Stimulated activated CD8-positive, alpha-beta memory T cell treated with anti-CD3 and anti-CD28 coated beads, Interleukin-12 subunit alpha, Interleukin-12 subunit beta, amount 100 ng/mL, for 1 hour (primary cell): Measurements from ENCODE around the gene CARM1.
"Not testable (repeated sequence)": the region's sequence is repeated elsewhere in the genome, so short reads cannot be mapped to it uniquely, and the experiment has no call there.

Source experiments
- DNase-seq: peaks from one replicate; pipeline ENCODE4 v3.0.0-alpha.2; 2020; ENCODE audit warnings: low read depth

CARM1 gene

DNA sequence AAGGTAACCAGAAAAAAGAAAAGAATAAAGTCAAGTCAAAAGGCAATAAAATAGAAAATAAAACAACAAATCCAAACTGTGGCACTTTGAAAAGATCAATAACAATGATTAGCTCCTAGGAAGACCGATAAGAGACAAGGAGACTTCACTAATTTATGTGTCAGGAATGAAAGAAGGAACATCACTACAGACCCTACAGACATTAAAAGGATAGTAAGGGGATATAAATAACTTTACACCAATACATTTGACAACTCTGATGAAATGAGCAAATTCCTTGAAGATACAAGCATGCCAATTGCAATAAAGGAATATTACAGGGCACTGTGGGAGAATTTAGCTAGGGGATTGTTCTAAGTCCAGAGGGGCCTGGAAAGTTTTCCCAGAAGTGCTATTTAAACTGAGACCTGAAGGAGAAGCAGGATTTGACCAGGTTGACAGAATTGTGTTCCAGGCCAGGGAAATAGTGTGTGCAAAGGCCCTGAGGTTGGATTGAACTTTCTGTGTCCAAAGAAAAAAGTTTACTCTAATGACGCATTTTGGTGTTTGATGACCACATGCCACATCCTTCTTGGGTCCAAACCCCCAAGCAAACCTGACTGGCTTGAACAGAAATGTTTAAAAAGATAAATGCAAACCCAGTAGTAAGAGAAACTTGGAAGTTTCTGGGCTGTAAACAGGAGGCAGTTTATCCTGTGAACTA lies 24.7 kb upstream of the CARM1 start:
- DNase-seq: no peak

GRCh38 chr19:10848230-10848856 lies 23.0 kb upstream of the CARM1 start, which contains the start of gene C19orf38:
TSS of gene C19orf38 (plus strand) at chr19:10848415. CDS start at chr19:10848509, 94 bp downstream.
- DNase-seq: no peak

GRCh38 chr19:10850631-10851030 lies 20.7 kb upstream of the CARM1 start:
- DNase-seq: no peak

DNA sequence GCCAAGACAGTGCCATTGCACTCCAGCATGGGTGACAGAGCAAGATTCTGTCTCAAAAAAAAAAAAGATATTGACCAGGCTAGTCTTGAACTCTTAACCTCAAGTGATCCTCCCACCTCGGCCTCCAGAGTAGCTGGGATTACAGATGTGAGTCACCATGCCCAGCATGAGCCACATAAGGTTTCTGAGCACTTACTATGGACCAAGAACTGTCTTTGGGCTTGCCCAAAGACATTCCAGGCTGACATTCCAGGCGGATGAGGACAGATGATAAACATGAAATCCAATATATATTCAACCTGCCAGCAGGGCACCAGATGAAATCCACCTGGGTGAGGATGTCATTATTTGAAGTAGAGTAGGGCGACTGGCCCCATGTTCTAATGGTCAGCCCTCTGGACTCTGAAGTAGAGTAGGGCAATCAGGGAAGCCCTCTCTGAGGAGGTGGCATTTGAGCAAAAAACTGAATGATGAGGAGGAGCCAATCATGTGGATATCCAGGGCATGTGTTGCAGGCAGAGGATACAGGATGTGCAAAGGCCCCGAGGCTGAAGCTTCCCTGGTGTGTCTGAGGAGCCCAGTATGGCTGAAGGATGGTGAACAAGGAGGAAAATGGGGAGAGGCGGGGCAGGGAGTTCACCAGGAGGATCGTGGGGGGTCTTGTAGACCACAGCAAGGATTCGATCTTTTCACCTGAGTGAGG lies 19.1 kb upstream of the CARM1 start:
- DNase-seq: no peak

GRCh38 chr19:10852941-10853340 lies 18.4 kb upstream of the CARM1 start:
- no peak for DNase-seq

- DNase-seq: no peak
Measured at GRCh38 chr19:10854350-10855089, 16.8 kb upstream of the CARM1 start.

- DNase-seq: no peak
Measured at GRCh38 chr19:10855879-10856522, 15.4 kb upstream of the CARM1 start.

DNA sequence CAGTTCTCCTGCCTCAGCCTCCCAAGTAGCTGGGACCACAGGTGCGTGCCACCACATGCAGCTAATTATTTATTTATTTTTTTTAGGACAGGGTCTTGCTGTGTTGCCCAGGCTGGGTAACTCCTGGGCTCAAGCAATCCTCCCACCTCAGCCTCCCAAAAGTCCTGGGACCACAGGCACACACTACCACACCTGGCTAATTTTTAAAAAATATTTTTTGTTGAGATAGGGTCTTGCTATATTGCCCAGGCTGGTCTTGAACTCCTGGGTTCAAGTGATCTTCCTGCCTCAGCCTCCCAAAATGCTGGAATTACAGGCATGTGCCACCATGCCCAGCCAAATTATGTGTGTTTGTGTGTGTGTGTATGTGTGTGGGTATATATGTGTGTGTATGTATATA lies 14.5 kb upstream of the CARM1 start:
- not testable (repeated sequence) for DNase-seq

DNA sequence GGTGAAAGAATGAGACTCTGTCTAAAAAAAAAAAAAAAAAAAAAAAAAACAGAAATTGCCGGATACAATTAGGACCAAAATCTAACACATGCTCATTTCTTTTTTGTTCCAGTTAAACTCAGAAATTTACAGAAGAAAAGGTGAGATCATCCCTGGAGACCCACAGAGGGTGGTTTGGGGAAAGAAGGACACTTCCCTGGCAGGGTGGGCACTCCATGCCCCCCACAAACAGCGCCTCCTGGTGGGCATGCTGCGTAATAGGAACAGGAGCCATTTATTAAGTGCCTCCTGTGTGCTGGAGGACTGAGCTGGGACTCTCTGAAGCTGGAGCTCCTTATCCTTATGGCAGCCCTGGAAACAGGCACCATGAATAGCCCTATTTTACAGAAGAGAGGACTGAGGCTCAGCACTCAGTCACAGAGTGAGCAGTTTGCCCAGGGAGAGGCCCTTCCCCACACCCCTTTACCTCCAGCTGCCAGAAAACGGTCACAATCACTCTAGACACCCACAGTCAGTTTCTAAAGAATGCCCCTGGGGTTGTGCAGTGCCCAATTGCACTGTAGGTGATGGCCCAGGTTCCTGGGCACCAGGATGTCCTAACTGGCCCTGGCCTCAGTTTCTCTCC lies 13.0 kb upstream of the CARM1 start:
- DNase-seq: no peak

GRCh38 chr19:10861103-10861651 lies 10.2 kb upstream of the CARM1 start:
- no peak for DNase-seq

DNA sequence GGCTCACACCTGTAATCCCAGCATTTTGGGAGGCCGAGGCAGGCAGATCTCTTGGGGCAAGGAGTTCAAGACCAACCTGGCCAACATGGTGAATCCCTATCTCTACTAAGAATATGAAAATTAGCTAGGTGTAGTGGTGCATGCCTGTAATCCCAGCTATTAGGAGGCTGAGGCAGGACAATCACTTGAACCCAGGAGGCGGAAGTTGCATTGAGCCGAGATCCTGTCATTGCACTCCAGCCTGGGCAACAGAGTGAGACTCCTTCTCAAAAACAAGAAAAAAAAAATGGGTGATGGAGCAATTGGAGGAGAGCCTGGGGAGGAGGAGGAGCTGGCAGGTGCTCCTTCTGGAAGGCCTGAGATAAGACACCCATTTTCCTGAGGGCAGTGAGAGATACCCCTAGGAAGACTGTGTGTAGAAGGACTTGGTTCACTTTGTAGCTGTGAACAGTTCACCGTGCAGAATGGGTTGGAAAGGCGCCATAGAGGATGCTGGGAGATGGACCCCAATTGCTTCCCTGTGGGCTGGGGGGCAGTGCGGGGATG lies 8.7 kb upstream of the CARM1 start:
- no peak for DNase-seq

GRCh38 chr19:10863107-10863717 lies 8.1 kb upstream of the CARM1 start:
- no peak for DNase-seq

DNA sequence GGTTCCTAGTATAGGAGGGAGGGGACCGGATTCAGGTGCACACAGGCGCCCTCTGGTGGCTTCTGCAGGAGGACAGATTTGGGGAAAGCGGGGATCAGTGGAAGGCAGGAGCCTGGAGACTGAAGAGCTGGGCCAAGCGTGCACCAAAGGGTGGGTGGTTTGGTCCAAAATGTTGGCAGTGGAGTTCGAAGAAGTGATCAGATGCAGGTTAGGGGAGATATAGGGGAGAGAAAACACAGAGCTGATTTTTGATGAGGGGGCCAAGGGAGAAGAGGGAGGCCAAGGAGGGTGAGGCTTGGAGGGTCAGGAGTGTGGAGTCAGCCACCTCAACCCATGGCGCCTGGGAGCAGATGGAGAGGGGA lies 6.8 kb upstream of the CARM1 start:
- DNase-seq: peak; percentile 68

GRCh38 chr19:10866495-10866894 lies 4.9 kb upstream of the CARM1 start:
- no peak for DNase-seq

- no peak for DNase-seq
Measured at GRCh38 chr19:10868872-10869547, 2.3 kb upstream of the CARM1 start.

GRCh38 chr19:10869872-10870311 lies 1.5 kb upstream of the CARM1 start:
- DNase-seq: not testable (repeated sequence)

- DNase-seq: no peak
Measured at GRCh38 chr19:10870501-10870954, 825 bp upstream of the CARM1 start.

DNA sequence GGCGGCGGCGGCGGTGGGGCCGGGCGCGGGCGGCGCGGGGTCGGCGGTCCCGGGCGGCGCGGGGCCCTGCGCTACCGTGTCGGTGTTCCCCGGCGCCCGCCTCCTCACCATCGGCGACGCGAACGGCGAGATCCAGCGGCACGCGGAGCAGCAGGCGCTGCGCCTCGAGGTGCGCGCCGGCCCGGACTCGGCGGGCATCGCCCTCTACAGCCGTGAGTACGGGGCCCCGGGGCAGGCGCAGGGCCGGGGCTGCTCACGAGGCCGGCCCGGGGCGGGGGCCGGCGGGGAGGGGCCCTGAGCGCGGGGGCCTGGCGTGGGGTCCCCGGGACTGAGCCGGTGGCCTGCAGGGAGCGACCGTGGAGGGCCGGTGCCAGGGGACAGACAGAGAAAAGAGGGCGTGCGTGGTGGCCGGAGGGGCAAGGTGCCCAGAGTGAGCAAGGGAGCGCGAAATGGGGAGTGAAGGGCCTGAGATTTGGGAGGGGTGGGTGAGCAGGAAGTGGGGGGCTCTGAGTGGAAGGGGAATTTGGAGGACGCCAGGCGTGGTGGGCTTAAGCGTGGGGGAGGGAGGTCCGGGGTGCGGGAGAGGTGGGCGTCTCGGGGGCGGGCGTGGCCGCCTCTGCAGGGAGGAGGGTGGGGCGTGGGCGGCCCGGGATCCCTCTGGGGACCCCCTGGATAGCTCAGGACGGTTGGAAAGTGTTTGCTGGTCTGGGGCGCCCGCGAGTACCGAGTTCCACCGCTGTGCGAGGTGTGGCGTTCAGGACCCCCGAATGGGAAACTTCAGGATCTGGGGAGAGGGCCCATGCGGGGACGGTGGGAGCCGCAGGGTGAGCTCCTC lies 575 bp downstream of the CARM1 start:
- DNase-seq: no peak
